HepG2 (cell line): ENCODE results near the gene JOSD1. TPM values are rescaled to one million over a fixed set of nuclear protein-coding genes. Genes with fewer than 3 reads are reported as not detected.
A peak's percentile ranks its signal among the peaks of the same experiment; 100 is the strongest.

Source experiments
- ERF ChIP-seq: IDR thresholded peaks from 2 replicates; pipeline ENCODE4 v1.6.1; 2018; ENCODE audit warnings: missing biosample characterization, missing genetic modification reagents
- ETV6 ChIP-seq: sonication (generic); formaldehyde crosslinking; conservative IDR thresholded peaks from 2 replicates; pipeline ENCODE4 v1.4.0; 2020; ENCODE audit warnings: missing genetic modification reagents
- HNF4G ChIP-seq, 2 experiments: sonication (generic) in 1 of 2; formaldehyde crosslinking in 1 of 2; IDR thresholded peaks; 2 replicates each; pipeline versions ENCODE4 v1.4.0 to v1.6.1; 2011 to 2020; ENCODE audit warnings: borderline replicate concordance in 2 of 2, low read depth in 2 of 2, mild to moderate bottlenecking in 2 of 2, low read length in 1 of 2, missing genetic modification reagents in 1 of 2, moderate library complexity in 1 of 2
- ISX ChIP-seq: sonication (generic); formaldehyde crosslinking; conservative IDR thresholded peaks from 2 replicates; pipeline ENCODE4 v1.5.0; 2020; ENCODE audit warnings: missing genetic modification reagents
- JARID2 ChIP-seq: sonication (generic); formaldehyde crosslinking; IDR thresholded peaks from 2 replicates; pipeline ENCODE4 v1.8.1; 2023; ENCODE audit warnings: missing genetic modification reagents, inconsistent platforms; ENCODE audit not compliant: insufficient replicate concordance
- LCORL ChIP-seq, 2 experiments: fragments of 450-650 bp in 1 of 2; sonication (generic) in 1 of 2; formaldehyde crosslinking in 1 of 2; IDR thresholded peaks; 2 replicates each; pipeline versions ENCODE4 v1.5.0 to v1.6.1; 2017 to 2020; ENCODE audit warnings: antibody characterized with exemption in 1 of 2, missing genetic modification reagents in 1 of 2
- MED13 ChIP-seq: sonication (generic); formaldehyde crosslinking; IDR thresholded peaks from 2 replicates; pipeline ENCODE4 v1.5.0; 2020; ENCODE audit warnings: missing genetic modification reagents
- MTA1 ChIP-seq: sonication (generic); formaldehyde crosslinking; IDR thresholded peaks from 2 replicates; pipeline ENCODE4 v1.4.0; 2020; ENCODE audit warnings: missing genetic modification reagents, mild to moderate bottlenecking, borderline replicate concordance
- NCOA1 ChIP-seq: sonication (generic); formaldehyde crosslinking; IDR thresholded peaks from 2 replicates; pipeline ENCODE4 v1.9.0; 2021; ENCODE audit warnings: missing genetic modification reagents
- NR1H2 ChIP-seq: sonication (generic); formaldehyde crosslinking; IDR thresholded peaks from 2 replicates; pipeline ENCODE4 v1.8.1; 2022; ENCODE audit warnings: low read depth, missing genetic modification reagents, borderline replicate concordance
- RCOR2 ChIP-seq: IDR thresholded peaks from 2 replicates; pipeline ENCODE4 v1.6.1; 2016; ENCODE audit warnings: missing biosample characterization, missing genetic modification reagents
- TFDP1 ChIP-seq: IDR thresholded peaks from 2 replicates; pipeline ENCODE4 v1.6.1; 2016; ENCODE audit warnings: missing compliant biosample characterization, missing genetic modification reagents, borderline replicate concordance
- THYN1 ChIP-seq: sonication (generic); formaldehyde crosslinking; IDR thresholded peaks from 2 replicates; pipeline ENCODE4 v1.8.1; 2023; ENCODE audit warnings: low read depth, mild to moderate bottlenecking, moderate library complexity, missing genetic modification reagents, borderline replicate concordance
- YY1 ChIP-seq: IDR thresholded peaks from 2 replicates; pipeline ENCODE4 v1.6.1; 2011; ENCODE audit warnings: low read length, low read depth, moderate library complexity, mild to moderate bottlenecking; ENCODE audit not compliant: insufficient read depth, insufficient replicate concordance
- ZNF10 ChIP-seq: sonication (generic); formaldehyde crosslinking; IDR thresholded peaks from 2 replicates; pipeline ENCODE4 v1.4.0; 2020; ENCODE audit warnings: mild to moderate bottlenecking, low read depth, missing genetic modification reagents, borderline replicate concordance
- ZNF597 ChIP-seq: sonication (generic); formaldehyde crosslinking; IDR thresholded peaks from 2 replicates; pipeline ENCODE4 v1.5.0; 2020; ENCODE audit warnings: missing genetic modification reagents
- polyA plus RNA-seq, 8 experiments: library from polyadenylated mRNA; depleted of rRNA in 3 of 8; stranded (reverse) in 7 of 8; unstranded in 1 of 8; fragments of >200 nt; fragmentation: Illumina TruSeq in 4 of 8; extraction: Trizol in 4 of 8; gene quantifications; 2 replicates each; pipeline versions ENCODE4 v1.2.1 to v1.2.3, GENCODE V29; 2011 to 2016; ENCODE audit warnings: low read depth in 4 of 8, missing spikeins in 1 of 8, mixed read lengths in 1 of 8; ENCODE audit not compliant: insufficient read depth in 1 of 8
- total RNA-seq, 5 experiments: library from RNA; depleted of rRNA; stranded (reverse); fragments of >200 nt; fragmentation: Illumina TruSeq; extraction: Trizol; gene quantifications; 2 replicates each; pipeline ENCODE4 v1.2.3, GENCODE V29; 2016; ENCODE audit warnings: low read depth in 1 of 5
- TF ChIP-seq, protein P1 (sequence below): sonication (generic); formaldehyde crosslinking; IDR thresholded peaks from 2 replicates; pipeline ENCODE4 v1.9.0; 2021; ENCODE audit warnings: missing genetic modification reagents, borderline replicate concordance
- TF ChIP-seq, protein P2 (sequence below): sonication (generic); formaldehyde crosslinking; IDR thresholded peaks from 2 replicates; pipeline ENCODE4 v1.4.0; 2020; ENCODE audit warnings: missing genetic modification reagents
- TF ChIP-seq, protein P3 (sequence below), 2 experiments: sonication (generic) in 1 of 2; formaldehyde crosslinking in 1 of 2; IDR thresholded peaks; 2 replicates each; pipeline versions ENCODE4 v1.4.0 to v1.6.1; 2016 to 2020; ENCODE audit warnings: borderline replicate concordance in 1 of 2, low read depth in 1 of 2, mild to moderate bottlenecking in 1 of 2, missing genetic modification reagents in 1 of 2

Gene JOSD1
- total and polyA plus RNA-seq, 2 of the 13 experiments (the other 11 are each of a cell fraction or from before 2014, with no cell fraction given) = 31.7 to 38.4 TPM

DNA sequence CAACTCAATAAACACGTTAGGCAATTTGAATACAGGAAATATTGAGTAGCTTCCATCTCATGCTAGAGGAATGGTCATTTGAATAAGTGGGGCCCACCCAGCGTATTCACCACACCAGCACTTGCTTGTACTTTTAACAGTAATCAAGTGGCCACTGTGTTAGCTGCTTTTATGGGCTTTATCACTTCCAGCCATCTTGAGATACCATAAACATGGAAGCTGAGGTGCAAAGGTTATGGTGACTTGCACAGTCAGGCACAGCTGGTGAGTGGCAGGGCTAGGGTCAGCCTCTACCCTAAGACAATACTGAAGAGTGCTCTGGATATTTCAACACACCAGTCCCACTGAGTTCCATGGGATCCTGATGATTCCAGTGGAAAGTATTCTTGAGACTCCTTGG lies 6.7 kb downstream of the JOSD1 start (continued):
- TF ChIP-seq MTA1 (CRISPR knock-in tag) (no peak), HNF4G (IDR thresholded peaks at IDR 0.05; ENCODE audit: borderline replicate concordance, low read depth, low read length) (0 out of 2 replicates have a peak, but pooled peaks have one; percentile 55), HNF4G (CRISPR knock-in tag; IDR thresholded peaks at IDR 0.05; ENCODE audit: borderline replicate concordance, low read depth) (no peak), ERF (CRISPR knock-in tag) (no peak), NR1H2 (CRISPR knock-in tag) (no peak), ZNF597 (no peak), ZNF10 (CRISPR knock-in tag) (no peak), THYN1 (CRISPR knock-in tag) (no peak), JARID2 (CRISPR knock-in tag) (no peak), YY1 (no peak), RCOR2 (CRISPR knock-in tag) (no peak), TFDP1 (CRISPR knock-in tag) (no peak), ETV6 (CRISPR knock-in tag) (no peak), ISX (CRISPR knock-in tag) (no peak), NCOA1 (CRISPR knock-in tag) (no peak), LCORL (IDR thresholded peaks at IDR 0.05) (no peak), LCORL (CRISPR knock-in tag; IDR thresholded peaks at IDR 0.05) (no peak), MED13 (no peak)
- TF ChIP-seq, protein P1, sequence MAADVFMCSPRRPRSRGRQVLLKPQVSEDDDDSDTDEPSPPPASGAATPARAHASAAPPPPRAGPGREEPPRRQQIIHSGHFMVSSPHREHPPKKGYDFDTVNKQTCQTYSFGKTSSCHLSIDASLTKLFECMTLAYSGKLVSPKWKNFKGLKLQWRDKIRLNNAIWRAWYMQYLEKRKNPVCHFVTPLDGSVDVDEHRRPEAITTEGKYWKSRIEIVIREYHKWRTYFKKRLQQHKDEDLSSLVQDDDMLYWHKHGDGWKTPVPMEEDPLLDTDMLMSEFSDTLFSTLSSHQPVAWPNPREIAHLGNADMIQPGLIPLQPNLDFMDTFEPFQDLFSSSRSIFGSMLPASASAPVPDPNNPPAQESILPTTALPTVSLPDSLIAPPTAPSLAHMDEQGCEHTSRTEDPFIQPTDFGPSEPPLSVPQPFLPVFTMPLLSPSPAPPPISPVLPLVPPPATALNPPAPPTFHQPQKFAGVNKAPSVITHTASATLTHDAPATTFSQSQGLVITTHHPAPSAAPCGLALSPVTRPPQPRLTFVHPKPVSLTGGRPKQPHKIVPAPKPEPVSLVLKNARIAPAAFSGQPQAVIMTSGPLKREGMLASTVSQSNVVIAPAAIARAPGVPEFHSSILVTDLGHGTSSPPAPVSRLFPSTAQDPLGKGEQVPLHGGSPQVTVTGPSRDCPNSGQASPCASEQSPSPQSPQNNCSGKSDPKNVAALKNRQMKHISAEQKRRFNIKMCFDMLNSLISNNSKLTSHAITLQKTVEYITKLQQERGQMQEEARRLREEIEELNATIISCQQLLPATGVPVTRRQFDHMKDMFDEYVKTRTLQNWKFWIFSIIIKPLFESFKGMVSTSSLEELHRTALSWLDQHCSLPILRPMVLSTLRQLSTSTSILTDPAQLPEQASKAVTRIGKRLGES (CRISPR knock-in tag) = no peak
- TF ChIP-seq, protein P2, sequence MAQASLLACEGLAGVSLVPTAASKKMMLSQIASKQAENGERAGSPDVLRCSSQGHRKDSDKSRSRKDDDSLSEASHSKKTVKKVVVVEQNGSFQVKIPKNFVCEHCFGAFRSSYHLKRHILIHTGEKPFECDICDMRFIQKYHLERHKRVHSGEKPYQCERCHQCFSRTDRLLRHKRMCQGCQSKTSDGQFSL (CRISPR knock-in tag) = no peak
- TF ChIP-seq, protein P3, sequence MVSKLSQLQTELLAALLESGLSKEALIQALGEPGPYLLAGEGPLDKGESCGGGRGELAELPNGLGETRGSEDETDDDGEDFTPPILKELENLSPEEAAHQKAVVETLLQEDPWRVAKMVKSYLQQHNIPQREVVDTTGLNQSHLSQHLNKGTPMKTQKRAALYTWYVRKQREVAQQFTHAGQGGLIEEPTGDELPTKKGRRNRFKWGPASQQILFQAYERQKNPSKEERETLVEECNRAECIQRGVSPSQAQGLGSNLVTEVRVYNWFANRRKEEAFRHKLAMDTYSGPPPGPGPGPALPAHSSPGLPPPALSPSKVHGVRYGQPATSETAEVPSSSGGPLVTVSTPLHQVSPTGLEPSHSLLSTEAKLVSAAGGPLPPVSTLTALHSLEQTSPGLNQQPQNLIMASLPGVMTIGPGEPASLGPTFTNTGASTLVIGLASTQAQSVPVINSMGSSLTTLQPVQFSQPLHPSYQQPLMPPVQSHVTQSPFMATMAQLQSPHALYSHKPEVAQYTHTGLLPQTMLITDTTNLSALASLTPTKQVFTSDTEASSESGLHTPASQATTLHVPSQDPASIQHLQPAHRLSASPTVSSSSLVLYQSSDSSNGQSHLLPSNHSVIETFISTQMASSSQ (IDR thresholded peaks at IDR 0.05; ENCODE audit: low read depth) = no peak
- TF ChIP-seq, protein P3 (CRISPR knock-in tag; IDR thresholded peaks at IDR 0.05; ENCODE audit: borderline replicate concordance) = no peak
